ENCODE measurements around the gene SGSH.

DNA sequence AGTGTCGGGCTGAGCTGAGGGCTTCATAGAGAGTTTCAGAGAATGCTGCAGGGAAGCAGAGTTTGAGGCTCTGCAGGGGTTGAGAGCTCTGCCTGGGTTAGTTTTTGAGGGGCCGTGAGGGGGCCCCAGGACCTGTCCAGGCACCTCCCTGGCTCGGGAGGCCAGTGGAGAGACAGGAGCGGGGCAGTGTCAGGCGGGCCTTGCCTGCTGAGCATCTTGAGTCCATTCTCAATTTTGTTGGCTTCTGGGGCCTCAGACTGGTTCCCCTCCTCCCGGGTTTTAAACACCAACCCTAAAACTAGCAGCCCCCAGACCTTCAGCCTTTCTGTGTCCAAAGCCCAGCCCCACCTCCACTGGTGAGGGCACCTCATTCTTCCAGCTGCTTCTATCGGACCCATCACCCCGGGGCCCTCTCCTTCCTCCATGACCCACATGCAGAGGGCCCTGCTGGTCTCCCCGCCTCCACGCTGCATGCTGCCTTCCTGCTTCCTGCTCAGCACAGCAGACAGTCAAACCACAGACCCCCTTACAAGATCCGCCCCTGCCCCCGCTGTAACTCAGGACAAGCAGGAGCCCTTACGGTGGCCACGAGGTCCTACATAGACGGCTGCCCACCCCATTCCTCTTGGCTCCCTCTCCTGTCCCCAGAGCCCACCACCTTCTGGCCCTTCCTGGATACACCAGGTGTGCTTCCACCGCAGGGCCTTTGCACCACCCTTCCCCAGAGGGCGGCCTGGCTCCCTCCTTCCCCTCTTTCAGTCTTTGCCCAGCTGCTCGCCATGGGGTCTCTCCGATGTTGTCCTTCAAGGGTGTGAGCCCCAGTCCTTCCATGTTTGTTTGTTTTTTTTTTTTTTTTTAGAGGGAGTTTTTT lies 44.3 kb upstream of the SGSH start:
- TF ChIP-seq EZH2 (IDR thresholded peaks at IDR 0.05; ENCODE audit: insufficient read depth, poor library complexity, severe bottlenecking) (no peak), EZH2phosphoT487 (IDR thresholded peaks at IDR 0.05; ENCODE audit: insufficient read depth, low read depth) (no peak)

Data from GM23248 (cell line).